Glomerular endothelial cell (primary cell): ENCODE results near the gene KIRREL3. TPM values are rescaled to one million over a fixed set of nuclear protein-coding genes. Genes with fewer than 3 reads are reported as not detected.

Experiments
- DNase-seq: peaks from one replicate; pipeline ENCODE4 v3.0.0-alpha.2; 2011; ENCODE audit warnings: low read depth, low spot score; ENCODE audit errors: extremely low read depth
- total RNA-seq: library from RNA; depleted of rRNA; stranded (reverse); fragments of >200 nt; gene quantifications from 2 replicates; pipeline ENCODE4 v1.2.3, GENCODE V29; 2015

The KIRREL3 gene
- total RNA-seq, 1 donor from 2014 or later, result 0.93 TPM

- no peak for DNase-seq
Measured at GRCh38 chr11:126548581-126549550, 451.7 kb downstream of the KIRREL3 start.

GRCh38 chr11:126547691-126548090 is 452.9 kb downstream of the KIRREL3 start:
- DNase-seq, result no peak

- DNase-seq, result no peak
Measured at GRCh38 chr11:126547161-126547560, 453.4 kb downstream of the KIRREL3 start.

- DNase-seq, result no peak
Measured at GRCh38 chr11:126546694-126547093, 453.9 kb downstream of the KIRREL3 start.

GRCh38 chr11:126546191-126546590 is 454.4 kb downstream of the KIRREL3 start:
- DNase-seq, result no peak

GRCh38 chr11:126545057-126545555 is 455.5 kb downstream of the KIRREL3 start:
- DNase-seq, result no peak

- no peak for DNase-seq
Measured at GRCh38 chr11:126544108-126545056, 456.2 kb downstream of the KIRREL3 start.

GRCh38 chr11:126543691-126544090 is 456.9 kb downstream of the KIRREL3 start:
- DNase-seq, result no peak

- no peak for DNase-seq
Measured at GRCh38 chr11:126542334-126543015, 458.1 kb downstream of the KIRREL3 start.

- no peak for DNase-seq
Measured at GRCh38 chr11:126538071-126538470, 462.5 kb downstream of the KIRREL3 start.

GRCh38 chr11:126537492-126537891 is 463.1 kb downstream of the KIRREL3 start:
- DNase-seq, result no peak

- no peak for DNase-seq
Measured at GRCh38 chr11:126534141-126534805, 466.3 kb downstream of the KIRREL3 start.

- DNase-seq, result no peak
Measured at GRCh38 chr11:126533560-126533959, 467.0 kb downstream of the KIRREL3 start.

- no peak for DNase-seq
Measured at GRCh38 chr11:126530416-126530815, 470.2 kb downstream of the KIRREL3 start.

GRCh38 chr11:126529037-126529436 is 471.5 kb downstream of the KIRREL3 start:
- DNase-seq, result no peak

- no peak for DNase-seq
Measured at GRCh38 chr11:126528075-126528474, 472.5 kb downstream of the KIRREL3 start.

- DNase-seq, result no peak
Measured at GRCh38 chr11:126527651-126528050, 472.9 kb downstream of the KIRREL3 start.

GRCh38 chr11:126526471-126526870 is 474.1 kb downstream of the KIRREL3 start:
- DNase-seq, result no peak

GRCh38 chr11:126525702-126526101 is 474.9 kb downstream of the KIRREL3 start:
- DNase-seq, result no peak

- no peak for DNase-seq
Measured at GRCh38 chr11:126525216-126525615, 475.4 kb downstream of the KIRREL3 start.
